ENCODE results near the gene GULP1. TPM values are rescaled to one million over a fixed set of nuclear protein-coding genes. Genes with fewer than 3 reads are reported as not detected.
"Not testable (repeated sequence)": the region's sequence is repeated elsewhere in the genome, so short reads cannot be mapped to it uniquely, and the experiment has no call there.

Gene GULP1
- total RNA-seq, 3 donors from 2014 or later = 9.0 to 35.7 (median 15.1) TPM

GRCh38 chr2:188293601-188294351 lies 2.1 kb downstream of the GULP1 start:
- no peak for TF ChIP-seq CTCF (IDR thresholded peaks at IDR 0.05)
- intact Hi-C loops (cut with DNase I, micrococcal nuclease) = no loop called here
- peak; percentile 52 to 79 (median 75) for DNase-seq
- H3K4me3 ChIP-seq = no peak overlapping the region
- ATAC-seq = peak; percentile 43
- peaks cover 6% of the 10 kb centered on the region for H3K4me1 ChIP-seq (ENCODE audit: low read depth)
- H3K9me3 ChIP-seq = peaks cover 3% of the 10 kb centered on the region
- H3K36me3 ChIP-seq (ENCODE audit: low read depth) = no peaks in the 10 kb centered on the region

GRCh38 chr2:188294352-188294926 lies 2.8 kb downstream of the GULP1 start:
- DNase-seq = no peak
- ATAC-seq = no peak
- Histone ChIP-seq H3K4me1 (ENCODE audit: low read depth) (peaks cover 6% of the 10 kb centered on the region), H3K9me3 (peaks cover 4% of the 10 kb centered on the region), H3K36me3 (ENCODE audit: low read depth) (no peaks in the 10 kb centered on the region), H3K4me3 (no peak overlapping the region)
- TF ChIP-seq CTCF (IDR thresholded peaks at IDR 0.05) = no peak
- intact Hi-C loops (cut with DNase I, micrococcal nuclease) = no loop called here

- DNase-seq (no peak), ATAC-seq (no peak)
- intact Hi-C loops (cut with DNase I, micrococcal nuclease) = no loop called here
- Histone ChIP-seq H3K4me1 (ENCODE audit: low read depth) (peaks cover 6% of the 10 kb centered on the region), H3K9me3 (peaks cover 4% of the 10 kb centered on the region), H3K36me3 (ENCODE audit: low read depth) (no peaks in the 10 kb centered on the region), H3K4me3 (no peak overlapping the region)
- no peak for TF ChIP-seq CTCF (IDR thresholded peaks at IDR 0.05)
Measured at GRCh38 chr2:188295067-188295685, 3.5 kb downstream of the GULP1 start.

- H3K4me1 ChIP-seq (ENCODE audit: low read depth) = peaks cover 6% of the 10 kb centered on the region
- H3K4me3 ChIP-seq = no peak overlapping the region
- H3K36me3 ChIP-seq (ENCODE audit: low read depth) = no peaks in the 10 kb centered on the region
- DNase-seq (no peak), ATAC-seq (peak; percentile 55)
- intact Hi-C loops (cut with DNase I, micrococcal nuclease) = no loop called here
- peaks cover 4% of the 10 kb centered on the region for H3K9me3 ChIP-seq
- TF ChIP-seq CTCF (IDR thresholded peaks at IDR 0.05) = no peak
Measured at GRCh38 chr2:188297978-188298377, 6.3 kb downstream of the GULP1 start.

GRCh38 chr2:188298937-188299371 lies 7.3 kb downstream of the GULP1 start:
- not testable (repeated sequence) for H3K4me1 ChIP-seq (ENCODE audit: low read depth); DNase-seq

More at GRCh38 chr2:188298937-188299371, 7.3 kb downstream of the GULP1 start:
- H3K4me3 ChIP-seq; H3K36me3 ChIP-seq (ENCODE audit: low read depth); intact Hi-C loops (cut with DNase I, micrococcal nuclease); H3K9me3 ChIP-seq: not testable (repeated sequence)
- ATAC-seq = peak; percentile 65
